Activated CD4-positive, alpha-beta memory T cell treated with anti-CD3 and anti-CD28 coated beads for 36 hours (primary cell): ENCODE results near the gene MSMB. TPM values are rescaled to one million over a fixed set of nuclear protein-coding genes. Genes with fewer than 3 reads are reported as not detected.
"Not testable (repeated sequence)": the region's sequence is repeated elsewhere in the genome, so short reads cannot be mapped to it uniquely, and the experiment has no call there.

Experiments used
- CTCF ChIA-PET: fragments of 350-600 bp; sonication (Branson Sonifier 250); formaldehyde crosslinking; loops from one replicate; lab custom pipeline; 2021; ENCODE audit warnings: antibody characterized with exemption, inconsistent platforms; lab: Charles Lee
- POLR2A ChIA-PET: fragments of 350-600 bp; sonication (Branson Sonifier 250); formaldehyde crosslinking; loops from one replicate; lab custom pipeline; 2021; ENCODE audit warnings: antibody characterized with exemption; lab: Charles Lee
- DNase-seq: peaks from one replicate; pipeline ENCODE4 v3.0.0-alpha.2; 2020
- H3K27ac Mint-ChIP-seq: one replicate; pipeline ENCODE4 v1.8.0; 2021; ENCODE audit warnings: mixed read lengths
- H3K27me3 Mint-ChIP-seq: one replicate; pipeline ENCODE4 v1.8.0; 2021; ENCODE audit warnings: mixed read lengths
- H3K36me3 Mint-ChIP-seq: one replicate; pipeline ENCODE4 v1.8.0; 2021; ENCODE audit warnings: mixed read lengths
- H3K4me1 Mint-ChIP-seq: one replicate; pipeline ENCODE4 v1.8.0; 2021; ENCODE audit warnings: low read depth, mixed read lengths
- H3K4me3 Mint-ChIP-seq: one replicate; pipeline ENCODE4 v1.8.0; 2021; ENCODE audit warnings: mild to moderate bottlenecking, mixed read lengths
- H3K9me3 Mint-ChIP-seq: one replicate; pipeline ENCODE4 v1.8.0; 2021; ENCODE audit warnings: mixed read lengths
- intact Hi-C: fragments of 100-400 bp; cut with micrococcal nuclease; formaldehyde crosslinking; loops from one replicate; pipeline ENCODE4 v1.15.1; 2023
- total RNA-seq, 2 experiments: library from RNA; stranded (reverse); gene quantifications; one replicate each; pipeline ENCODE4 v1.2.3, GENCODE V29; 2021

MSMB gene
- not detected for total RNA-seq

DNA sequence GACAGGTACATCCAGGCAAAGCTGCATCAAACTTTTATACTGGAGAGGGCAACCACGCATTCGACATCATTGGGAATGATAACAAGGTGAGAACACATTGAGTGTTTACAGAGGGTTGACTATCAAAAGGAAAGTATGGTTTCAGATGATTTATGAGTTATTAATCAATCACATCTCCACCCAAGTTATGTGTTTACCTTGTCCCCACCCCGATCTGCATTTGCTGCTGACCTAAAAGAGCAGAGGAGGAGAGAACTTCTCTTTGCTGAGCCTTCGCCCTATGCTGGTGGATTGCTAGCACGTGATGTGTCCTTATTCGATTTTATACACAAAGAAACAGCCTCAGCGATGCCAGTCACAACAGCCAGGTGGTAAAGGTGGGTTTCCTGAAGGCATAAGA is at the start of gene MSMB:
MSMB (minus strand) TSS at position 9 of the 400 bp plus-strand sequence. CDS start 32 bp downstream, outside the sequence.
- DNase-seq: no peak
- no peak within 1 kb of the TSS for H3K4me3 Mint-ChIP-seq
- POLR2A ChIA-PET: no interaction called here
- no peaks in the 10 kb centered on the region for H3K36me3 Mint-ChIP-seq
- intact Hi-C loops: no loop called here
- H3K27me3 Mint-ChIP-seq: no peaks in the 10 kb centered on the region
- no peaks in the 10 kb centered on the region for H3K4me1 Mint-ChIP-seq
- no peak within 1 kb of the TSS for H3K27ac Mint-ChIP-seq
- CTCF ChIA-PET: no interaction called here
- no peaks in the 10 kb centered on the region for H3K9me3 Mint-ChIP-seq

GRCh38 chr10:46094931-46095750 is 49.1 kb upstream of the MSMB start:
- peak overlapping the region; percentile 19 for H3K27ac Mint-ChIP-seq
- intact Hi-C loops: loop anchor here (5.0 kb wide), 2 partner anchors 63 to 172 kb away; partner anchors contain the start of gene NCOA4
- DNase-seq: no peak

DNA sequence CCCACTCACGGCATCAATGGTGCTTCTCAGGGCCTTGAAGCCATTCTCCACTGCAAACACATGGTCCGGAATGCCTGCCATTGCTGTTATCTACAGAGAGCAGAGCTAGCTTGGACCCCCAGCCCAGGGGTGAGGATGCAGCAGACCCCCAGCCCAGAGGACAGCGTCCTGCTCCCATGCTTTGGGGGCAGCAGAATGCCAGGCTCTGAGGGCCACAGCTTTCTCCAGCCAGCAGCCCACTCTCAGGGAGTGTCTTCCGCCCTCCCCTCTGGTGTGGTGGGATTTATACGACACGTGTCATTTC is 48.1 kb upstream of the MSMB start:
- CTCF ChIA-PET: no interaction called here
- intact Hi-C loops: loop anchor here (5.0 kb wide), 2 partner anchors 62 to 173 kb away; partner anchors contain the start of gene NCOA4
- Mint-ChIP-seq H3K4me3 (no peak overlapping the region), H3K27me3 (no peaks in the 10 kb centered on the region), H3K27ac (no peak overlapping the region), H3K9me3 (peaks cover 8% of the 10 kb centered on the region), H3K36me3 (peaks cover 1% of the 10 kb centered on the region), H3K4me1 (peaks cover 9% of the 10 kb centered on the region)
- DNase-seq: no peak
- POLR2A ChIA-PET: no interaction called here

More at GRCh38 chr10:46094931-46095750, 49.1 kb upstream of the MSMB start:
- peaks cover 8% of the 10 kb centered on the region for H3K9me3 Mint-ChIP-seq
- peaks cover 9% of the 10 kb centered on the region for H3K4me1 Mint-ChIP-seq
- POLR2A ChIA-PET: no interaction called here
- H3K36me3 Mint-ChIP-seq: peaks cover 1% of the 10 kb centered on the region
- CTCF ChIA-PET: no interaction called here
- no peaks in the 10 kb centered on the region for H3K27me3 Mint-ChIP-seq
- H3K4me3 Mint-ChIP-seq: no peak overlapping the region

- H3K4me3 Mint-ChIP-seq, H3K36me3 Mint-ChIP-seq, CTCF ChIA-PET, H3K9me3 Mint-ChIP-seq, H3K27me3 Mint-ChIP-seq, POLR2A ChIA-PET, H3K4me1 Mint-ChIP-seq, H3K27ac Mint-ChIP-seq: not testable (repeated sequence)
- DNase-seq: peak; percentile 49
- intact Hi-C loops: loop anchor here (5.0 kb wide), 2 partner anchors 61 to 174 kb away; partner anchors contain the start of gene NCOA4
Observed at GRCh38 chr10:46093316-46094196, 47.5 kb upstream of the MSMB start.

- no peak for DNase-seq
- ChIA-PET POLR2A (no interaction called here), CTCF (no interaction called here)
- Mint-ChIP-seq H3K4me3 (no peak overlapping the region), H3K4me1 (peaks cover 5% of the 10 kb centered on the region), H3K27ac (no peak overlapping the region), H3K9me3 (no peaks in the 10 kb centered on the region), H3K36me3 (no peaks in the 10 kb centered on the region), H3K27me3 (no peaks in the 10 kb centered on the region)
- intact Hi-C loops: loop anchor here (5.0 kb wide), 2 partner anchors 60 to 175 kb away; partner anchors contain the start of gene NCOA4
Observed at GRCh38 chr10:46092524-46093081, 46.5 kb upstream of the MSMB start.

GRCh38 chr10:46091828-46092523 is 45.9 kb upstream of the MSMB start:
- H3K4me3 Mint-ChIP-seq: no peak overlapping the region
- ChIA-PET POLR2A (no interaction called here), CTCF (no interaction called here)
- peaks cover 5% of the 10 kb centered on the region for H3K4me1 Mint-ChIP-seq
- no peaks in the 10 kb centered on the region for H3K27me3 Mint-ChIP-seq
- H3K9me3 Mint-ChIP-seq: no peaks in the 10 kb centered on the region
- no peaks in the 10 kb centered on the region for H3K36me3 Mint-ChIP-seq
- intact Hi-C loops: loop anchor here (5.0 kb wide), 2 partner anchors 60 to 175 kb away; partner anchors contain the start of gene NCOA4
- peak overlapping the region; percentile 14 for H3K27ac Mint-ChIP-seq
- no peak for DNase-seq

GRCh38 chr10:46091080-46091827 is 45.2 kb upstream of the MSMB start:
- Mint-ChIP-seq H3K36me3 (no peaks in the 10 kb centered on the region), H3K4me3 (no peak overlapping the region), H3K27ac (peak overlapping the region; percentile 14), H3K27me3 (no peaks in the 10 kb centered on the region), H3K9me3 (no peaks in the 10 kb centered on the region), H3K4me1 (peaks cover 5% of the 10 kb centered on the region)
- DNase-seq: peak; percentile 25
- CTCF ChIA-PET: no interaction called here
- POLR2A ChIA-PET: no interaction called here
- intact Hi-C loops: loop anchor here (5.0 kb wide), 2 partner anchors 59 to 176 kb away; partner anchors contain the start of gene NCOA4

DNA sequence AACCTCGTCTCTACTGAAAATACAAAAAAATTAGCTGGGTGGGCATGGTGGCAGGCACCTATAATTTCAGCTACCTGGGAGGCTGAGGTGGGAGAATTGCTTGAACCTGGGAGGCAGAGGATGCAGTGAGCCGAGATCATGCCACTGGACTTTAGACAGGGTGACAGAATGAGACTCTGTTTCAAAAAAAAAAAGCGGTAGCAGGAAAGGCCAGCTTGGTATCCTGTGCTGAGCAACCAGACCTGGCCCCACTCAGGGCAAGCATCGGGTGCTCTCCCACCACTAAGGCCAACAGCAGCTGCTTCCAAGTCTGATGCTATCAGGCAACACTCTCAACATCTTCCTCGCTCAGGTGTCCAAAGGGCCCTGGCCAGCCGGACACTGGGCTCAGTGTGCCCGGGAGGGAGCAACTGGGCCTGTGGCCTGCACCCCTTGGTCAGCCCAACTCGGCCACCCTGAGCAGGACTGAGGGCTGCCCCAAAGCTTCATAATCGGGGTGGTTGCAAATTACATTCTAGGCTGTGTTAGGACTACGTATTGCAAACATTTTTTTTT is 44.3 kb upstream of the MSMB start:
- no peaks in the 10 kb centered on the region for H3K27me3 Mint-ChIP-seq
- H3K9me3 Mint-ChIP-seq: no peaks in the 10 kb centered on the region
- no peak overlapping the region for H3K4me3 Mint-ChIP-seq
- CTCF ChIA-PET: no interaction called here
- H3K4me1 Mint-ChIP-seq: peaks cover 5% of the 10 kb centered on the region
- H3K36me3 Mint-ChIP-seq: no peaks in the 10 kb centered on the region
- intact Hi-C loops: loop anchor here (5.0 kb wide), 2 partner anchors 58 to 177 kb away; partner anchors contain the start of gene NCOA4
- POLR2A ChIA-PET: no interaction called here
- DNase-seq: no peak
- H3K27ac Mint-ChIP-seq: peak overlapping the region; percentile 30

DNA sequence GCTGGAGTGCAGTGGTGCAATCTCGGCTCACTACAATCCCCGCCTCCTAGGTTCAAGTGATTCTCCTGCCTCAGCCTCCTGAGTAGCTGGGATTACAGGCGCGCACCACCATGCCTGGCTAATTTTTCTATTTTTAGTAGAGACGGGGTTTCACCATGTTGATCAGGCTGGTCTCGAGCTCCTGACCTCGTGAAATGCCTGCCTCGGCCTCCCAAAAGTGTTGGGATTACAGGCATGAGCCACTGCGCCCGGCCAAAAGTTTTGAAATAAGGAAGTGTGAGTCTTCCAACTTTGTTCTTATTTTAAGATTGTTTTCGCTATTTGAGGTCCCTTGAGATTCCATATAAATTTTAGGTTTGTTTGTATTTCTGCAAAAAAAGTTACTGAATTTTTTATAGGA is 41.3 kb upstream of the MSMB start:
- H3K27me3 Mint-ChIP-seq, H3K4me1 Mint-ChIP-seq, H3K36me3 Mint-ChIP-seq, intact Hi-C loops, H3K9me3 Mint-ChIP-seq, POLR2A ChIA-PET, H3K27ac Mint-ChIP-seq, CTCF ChIA-PET, DNase-seq, H3K4me3 Mint-ChIP-seq: not testable (repeated sequence)

DNA sequence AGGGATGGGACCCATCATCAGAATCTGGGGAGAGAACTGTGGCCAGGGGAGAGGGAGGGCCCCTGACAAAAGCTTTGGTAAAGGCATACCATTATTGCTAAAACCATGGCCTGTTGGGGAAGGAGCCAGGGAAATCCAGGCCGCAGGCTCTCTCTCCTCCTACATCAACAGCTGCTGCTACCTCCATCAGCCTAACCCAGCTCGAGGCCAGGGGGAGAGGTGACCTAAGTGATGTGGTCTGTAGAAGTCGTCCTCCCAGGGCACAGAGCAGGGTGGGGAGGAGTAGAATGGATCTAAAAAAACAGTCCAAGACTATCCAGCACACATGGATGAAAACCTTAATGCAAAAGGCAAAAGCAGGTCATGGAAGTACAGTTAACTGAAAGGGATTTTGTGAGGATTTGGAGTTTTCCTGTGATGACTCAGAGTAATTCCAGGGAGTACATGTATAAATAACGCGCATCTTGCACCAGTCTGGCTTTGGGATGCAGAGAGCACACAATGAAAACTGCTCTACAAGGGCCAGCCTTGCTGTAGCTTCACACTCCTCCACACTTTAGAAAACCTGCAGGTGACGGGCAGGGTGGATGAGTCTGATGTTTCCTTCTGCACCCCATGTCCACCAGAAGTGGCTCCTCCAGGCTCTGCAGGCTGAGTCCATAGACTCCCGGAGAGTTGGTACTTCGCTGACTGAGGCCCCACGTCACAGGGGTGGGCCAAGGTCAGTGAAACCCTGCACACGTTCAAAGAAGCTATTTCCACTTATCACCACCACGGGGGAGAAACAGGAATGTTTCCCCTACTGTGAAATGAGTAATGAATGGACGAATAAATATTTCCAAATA is 38.5 kb upstream of the MSMB start:
- no peak overlapping the region for H3K27ac Mint-ChIP-seq

More for the DNA sequence above, 38.5 kb upstream of the MSMB start:
- ChIA-PET CTCF (no interaction called here), POLR2A (no interaction called here)
- Mint-ChIP-seq H3K36me3 (no peaks in the 10 kb centered on the region), H3K9me3 (peaks cover 2% of the 10 kb centered on the region), H3K4me1 (peaks cover 2% of the 10 kb centered on the region), H3K27me3 (no peaks in the 10 kb centered on the region), H3K4me3 (no peak overlapping the region)
- no peak for DNase-seq
- intact Hi-C loops: no loop called here
